Liver (tissue), 3 donors: ENCODE measurements around the gene CDO1.

ENCODE experiments used
- EGR1 ChIP-seq, 2 donors: IDR thresholded peaks; 2 replicates each; pipeline ENCODE4 v1.6.1; 2016 to 2018; ENCODE audit warnings: antibody characterized with exemption in 2 of 2, low read depth in 2 of 2
- FOXA1 ChIP-seq: IDR thresholded peaks from 2 replicates; pipeline ENCODE4 v1.6.1; 2016; ENCODE audit warnings: antibody characterized with exemption
- FOXA2 ChIP-seq: IDR thresholded peaks from 2 replicates; pipeline ENCODE4 v1.6.1; 2016; ENCODE audit warnings: antibody characterized with exemption
- GABPA ChIP-seq, 2 donors: IDR thresholded peaks in 1 of 2; conservative IDR thresholded peaks in 1 of 2; 2 replicates each; pipeline ENCODE4 v1.6.1; 2016; ENCODE audit warnings: antibody characterized with exemption in 2 of 2, mild to moderate bottlenecking in 1 of 2, moderate library complexity in 1 of 2
- RAD21 ChIP-seq, 2 donors: IDR thresholded peaks; 2 replicates each; pipeline ENCODE4 v1.6.1; 2016; ENCODE audit warnings: antibody characterized with exemption in 2 of 2, mild to moderate bottlenecking in 2 of 2
- SP1 ChIP-seq: IDR thresholded peaks from 2 replicates; pipeline ENCODE4 v1.6.1; 2018; ENCODE audit warnings: antibody characterized with exemption, mild to moderate bottlenecking
- TAF1 ChIP-seq: conservative IDR thresholded peaks from 2 replicates; pipeline ENCODE4 v1.6.1; 2016; ENCODE audit warnings: antibody characterized with exemption, mild to moderate bottlenecking
- TF ChIP-seq, protein P1 (sequence below): fragments of 150-350 bp; IDR thresholded peaks from 2 replicates; pipeline ENCODE4 v1.5.1; 2017; ENCODE audit warnings: improper control_type of control experiment, low read depth, low read length; ENCODE audit not compliant: missing input control
- TF ChIP-seq, protein P2 (sequence below): IDR thresholded peaks from 2 replicates; pipeline ENCODE4 v1.6.1; 2016; ENCODE audit warnings: antibody characterized with exemption
- TF ChIP-seq, protein P3 (sequence below): IDR thresholded peaks from 2 replicates; pipeline ENCODE4 v1.6.1; 2016; ENCODE audit warnings: antibody characterized with exemption
- donor health status: healthy.
- donor health status: healthy.

DNA sequence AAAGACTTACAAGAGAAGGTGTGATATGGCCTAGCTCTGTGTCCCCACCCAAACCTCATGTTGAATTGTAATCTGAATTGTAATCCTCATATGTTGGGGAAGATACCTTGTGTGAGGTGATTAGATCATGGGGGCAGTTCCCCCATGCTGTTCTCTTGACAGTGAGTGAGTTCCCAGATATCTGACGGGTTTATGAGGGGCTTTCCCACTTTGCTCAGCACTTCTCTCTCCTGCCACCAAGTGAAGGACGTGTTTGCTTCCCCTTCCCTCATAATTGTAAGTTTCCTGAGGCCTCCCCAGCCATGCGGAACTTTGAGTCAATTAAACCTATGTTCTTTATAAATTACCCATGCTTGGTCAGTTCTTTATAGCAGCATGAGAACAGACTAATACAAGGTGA lies 49.0 kb downstream of the CDO1 start:
- no peak for TF ChIP-seq EGR1 (IDR thresholded peaks at IDR 0.05; ENCODE audit: low read depth in 2 of 2)
- no peak for TF ChIP-seq RAD21 (IDR thresholded peaks at IDR 0.05)
- TF ChIP-seq, protein P1, sequence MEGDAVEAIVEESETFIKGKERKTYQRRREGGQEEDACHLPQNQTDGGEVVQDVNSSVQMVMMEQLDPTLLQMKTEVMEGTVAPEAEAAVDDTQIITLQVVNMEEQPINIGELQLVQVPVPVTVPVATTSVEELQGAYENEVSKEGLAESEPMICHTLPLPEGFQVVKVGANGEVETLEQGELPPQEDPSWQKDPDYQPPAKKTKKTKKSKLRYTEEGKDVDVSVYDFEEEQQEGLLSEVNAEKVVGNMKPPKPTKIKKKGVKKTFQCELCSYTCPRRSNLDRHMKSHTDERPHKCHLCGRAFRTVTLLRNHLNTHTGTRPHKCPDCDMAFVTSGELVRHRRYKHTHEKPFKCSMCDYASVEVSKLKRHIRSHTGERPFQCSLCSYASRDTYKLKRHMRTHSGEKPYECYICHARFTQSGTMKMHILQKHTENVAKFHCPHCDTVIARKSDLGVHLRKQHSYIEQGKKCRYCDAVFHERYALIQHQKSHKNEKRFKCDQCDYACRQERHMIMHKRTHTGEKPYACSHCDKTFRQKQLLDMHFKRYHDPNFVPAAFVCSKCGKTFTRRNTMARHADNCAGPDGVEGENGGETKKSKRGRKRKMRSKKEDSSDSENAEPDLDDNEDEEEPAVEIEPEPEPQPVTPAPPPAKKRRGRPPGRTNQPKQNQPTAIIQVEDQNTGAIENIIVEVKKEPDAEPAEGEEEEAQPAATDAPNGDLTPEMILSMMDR = no peak
- no peak for TF ChIP-seq FOXA1
- no peak for TF ChIP-seq TAF1
- TF ChIP-seq, protein P2, sequence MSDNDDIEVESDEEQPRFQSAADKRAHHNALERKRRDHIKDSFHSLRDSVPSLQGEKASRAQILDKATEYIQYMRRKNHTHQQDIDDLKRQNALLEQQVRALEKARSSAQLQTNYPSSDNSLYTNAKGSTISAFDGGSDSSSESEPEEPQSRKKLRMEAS = no peak
- TF ChIP-seq GABPA (IDR thresholded peaks at IDR 0.05 in 1 of 2, conservative IDR thresholded peaks at IDR 0.05 in 1 of 2) = no peak
- TF ChIP-seq FOXA2 = no peak
- no peak for TF ChIP-seq SP1
- TF ChIP-seq, protein P3, sequence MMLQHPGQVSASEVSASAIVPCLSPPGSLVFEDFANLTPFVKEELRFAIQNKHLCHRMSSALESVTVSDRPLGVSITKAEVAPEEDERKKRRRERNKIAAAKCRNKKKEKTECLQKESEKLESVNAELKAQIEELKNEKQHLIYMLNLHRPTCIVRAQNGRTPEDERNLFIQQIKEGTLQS = no peak
